Upper lobe of left lung (tissue), 4 donors: ENCODE data around the gene STARD5.

ENCODE experiments used
- POLR2A ChIP-seq, 4 donors: fragments of 450-650 bp; IDR thresholded peaks; one replicate each; pipeline ENCODE4 v1.5.1; 2016 to 2017; ENCODE audit warnings: antibody characterized with exemption in 4 of 4, mild to moderate bottlenecking in 2 of 4
- POLR2AphosphoS5 ChIP-seq, 2 donors: sonication (generic); formaldehyde crosslinking; IDR thresholded peaks; one replicate each; pipeline ENCODE4 v1.5.1; 2017; ENCODE audit warnings: antibody characterized with exemption in 2 of 2
- TF ChIP-seq, protein P1 (sequence below), 6 experiments: fragments of 450-650 bp in 4 of 6; fragments of 200-600 bp in 2 of 6; sonication (generic) in 2 of 6; IDR thresholded peaks; one replicate each; pipeline ENCODE4 v1.5.1; 2016 to 2019; ENCODE audit warnings: antibody characterized with exemption in 6 of 6

DNA sequence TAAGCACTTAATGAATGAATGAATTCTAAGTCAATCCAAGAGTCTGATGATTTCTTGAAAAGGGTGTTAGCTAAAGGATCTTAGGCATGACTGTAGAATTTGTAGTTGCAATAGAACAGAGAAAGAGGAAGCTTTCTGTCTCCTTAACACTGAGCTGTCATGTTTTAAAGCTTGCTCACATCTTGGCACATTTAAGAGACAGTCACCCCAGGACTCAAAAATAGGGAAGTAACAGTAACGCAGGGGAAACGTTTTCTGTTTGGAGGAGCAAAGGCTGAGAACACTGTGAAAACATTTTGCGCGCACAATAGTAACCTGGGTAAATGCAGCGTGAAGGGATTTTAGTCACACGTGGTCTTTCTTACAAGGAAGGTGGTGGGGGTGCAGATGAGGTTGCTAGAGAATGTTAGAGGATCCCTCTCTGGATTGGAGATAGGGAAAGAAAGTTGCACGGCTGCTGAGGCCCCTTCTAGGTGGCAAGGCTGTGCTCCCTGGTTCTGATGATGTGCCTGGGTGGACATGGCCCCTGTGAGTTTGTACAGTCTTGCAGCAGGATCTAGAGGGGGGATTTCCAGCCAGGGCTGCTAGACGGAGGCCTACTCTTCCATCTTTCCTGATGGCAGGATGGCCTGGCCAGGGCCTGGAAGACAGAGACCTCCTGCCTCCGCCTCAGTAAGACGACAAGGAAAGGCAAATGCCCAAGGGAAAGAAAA lies 12.0 kb downstream of the STARD5 start:
- TF ChIP-seq, protein P1, sequence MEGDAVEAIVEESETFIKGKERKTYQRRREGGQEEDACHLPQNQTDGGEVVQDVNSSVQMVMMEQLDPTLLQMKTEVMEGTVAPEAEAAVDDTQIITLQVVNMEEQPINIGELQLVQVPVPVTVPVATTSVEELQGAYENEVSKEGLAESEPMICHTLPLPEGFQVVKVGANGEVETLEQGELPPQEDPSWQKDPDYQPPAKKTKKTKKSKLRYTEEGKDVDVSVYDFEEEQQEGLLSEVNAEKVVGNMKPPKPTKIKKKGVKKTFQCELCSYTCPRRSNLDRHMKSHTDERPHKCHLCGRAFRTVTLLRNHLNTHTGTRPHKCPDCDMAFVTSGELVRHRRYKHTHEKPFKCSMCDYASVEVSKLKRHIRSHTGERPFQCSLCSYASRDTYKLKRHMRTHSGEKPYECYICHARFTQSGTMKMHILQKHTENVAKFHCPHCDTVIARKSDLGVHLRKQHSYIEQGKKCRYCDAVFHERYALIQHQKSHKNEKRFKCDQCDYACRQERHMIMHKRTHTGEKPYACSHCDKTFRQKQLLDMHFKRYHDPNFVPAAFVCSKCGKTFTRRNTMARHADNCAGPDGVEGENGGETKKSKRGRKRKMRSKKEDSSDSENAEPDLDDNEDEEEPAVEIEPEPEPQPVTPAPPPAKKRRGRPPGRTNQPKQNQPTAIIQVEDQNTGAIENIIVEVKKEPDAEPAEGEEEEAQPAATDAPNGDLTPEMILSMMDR (IDR thresholded peaks at IDR 0.05) = no peak
- TF ChIP-seq POLR2AphosphoS5 (IDR thresholded peaks at IDR 0.05) (peak in 1 of 2 donors; percentile 48), POLR2A (IDR thresholded peaks at IDR 0.05) (peak in 1 of 4 donors; percentile 17)
